Measurements from ENCODE around the gene EXOC3L4.

- TF ChIP-seq CTCF (IDR thresholded peaks at IDR 0.05) (no peak), POLR2A (IDR thresholded peaks at IDR 0.05) (no peak)
Measured at GRCh38 chr14:103052407-103052806, 42.1 kb upstream of the EXOC3L4 start.

Measured in right lobe of liver (tissue), 4 donors.